Epithelial cell of esophagus (primary cell): ENCODE results near the gene KREMEN1.

Experiments
- DNase-seq: peaks from one replicate; pipeline ENCODE4 v3.0.0; 2010; ENCODE audit warnings: low read depth
- H3K4me3 ChIP-seq: 2 replicates; pipeline ENCODE4 v1.5.1; 2011; ENCODE audit warnings: mild to moderate bottlenecking, low read length, control low read depth
- CTCF ChIP-seq: IDR thresholded peaks from 2 replicates; pipeline ENCODE4 v1.5.1; 2011; ENCODE audit warnings: low read depth, mild to moderate bottlenecking, low read length, control low read depth, inconsistent platforms; ENCODE audit not compliant: insufficient read depth; ENCODE audit errors: missing control alignments

The KREMEN1 gene

GRCh38 chr22:29172216-29172615 lies 99.4 kb downstream of the KREMEN1 start:
- TF ChIP-seq CTCF, result no peak
- no peak for DNase-seq
- H3K4me3 ChIP-seq, result no peak overlapping the region

GRCh38 chr22:29175312-29175835 lies 102.5 kb downstream of the KREMEN1 start:
- TF ChIP-seq CTCF, result no peak
- no peak overlapping the region for H3K4me3 ChIP-seq
- no peak for DNase-seq

GRCh38 chr22:29183971-29184848 lies 111.4 kb downstream of the KREMEN1 start:
- DNase-seq, result no peak
- no peak for TF ChIP-seq CTCF
- H3K4me3 ChIP-seq, result no peak overlapping the region

GRCh38 chr22:29184849-29185490 lies 112.1 kb downstream of the KREMEN1 start:
- no peak for TF ChIP-seq CTCF
- no peak overlapping the region for H3K4me3 ChIP-seq
- DNase-seq, result no peak

- no peak for TF ChIP-seq CTCF
- H3K4me3 ChIP-seq, result no peak overlapping the region
- no peak for DNase-seq
These were observed 113.5 kb downstream of the KREMEN1 start for GRCh38 chr22:29186302-29186701.

GRCh38 chr22:29187831-29188230 lies 115.0 kb downstream of the KREMEN1 start:
- DNase-seq, result no peak
- no peak for TF ChIP-seq CTCF
- no peak overlapping the region for H3K4me3 ChIP-seq

GRCh38 chr22:29190051-29190450 lies 117.2 kb downstream of the KREMEN1 start:
- no peak for TF ChIP-seq CTCF
- no peak for DNase-seq
- H3K4me3 ChIP-seq, result no peak overlapping the region
